ENCODE measurements around the gene RBMS3.

DNA sequence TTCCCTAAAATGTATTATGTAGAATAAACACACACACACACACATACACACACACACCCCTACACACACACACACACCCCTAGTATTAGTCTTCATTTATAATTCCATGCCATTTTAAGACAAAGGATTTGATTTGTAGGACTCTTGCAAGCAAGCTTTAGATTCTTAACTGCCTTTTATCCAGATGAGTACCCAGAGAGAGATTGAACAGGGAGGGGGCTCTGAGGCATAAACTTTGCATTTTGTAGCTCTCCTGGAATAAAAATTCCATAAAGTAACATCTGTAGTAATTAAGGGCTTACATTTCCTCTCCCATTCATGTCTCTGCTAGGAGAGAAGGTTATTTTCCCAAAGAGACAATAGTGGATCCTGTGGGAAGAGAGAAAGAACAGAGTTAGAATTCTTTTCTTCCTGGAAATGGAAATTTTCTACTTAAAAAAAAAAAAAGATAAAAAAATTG, 479.4 kb downstream of the RBMS3 start:
- TF ChIP-seq, protein P1, sequence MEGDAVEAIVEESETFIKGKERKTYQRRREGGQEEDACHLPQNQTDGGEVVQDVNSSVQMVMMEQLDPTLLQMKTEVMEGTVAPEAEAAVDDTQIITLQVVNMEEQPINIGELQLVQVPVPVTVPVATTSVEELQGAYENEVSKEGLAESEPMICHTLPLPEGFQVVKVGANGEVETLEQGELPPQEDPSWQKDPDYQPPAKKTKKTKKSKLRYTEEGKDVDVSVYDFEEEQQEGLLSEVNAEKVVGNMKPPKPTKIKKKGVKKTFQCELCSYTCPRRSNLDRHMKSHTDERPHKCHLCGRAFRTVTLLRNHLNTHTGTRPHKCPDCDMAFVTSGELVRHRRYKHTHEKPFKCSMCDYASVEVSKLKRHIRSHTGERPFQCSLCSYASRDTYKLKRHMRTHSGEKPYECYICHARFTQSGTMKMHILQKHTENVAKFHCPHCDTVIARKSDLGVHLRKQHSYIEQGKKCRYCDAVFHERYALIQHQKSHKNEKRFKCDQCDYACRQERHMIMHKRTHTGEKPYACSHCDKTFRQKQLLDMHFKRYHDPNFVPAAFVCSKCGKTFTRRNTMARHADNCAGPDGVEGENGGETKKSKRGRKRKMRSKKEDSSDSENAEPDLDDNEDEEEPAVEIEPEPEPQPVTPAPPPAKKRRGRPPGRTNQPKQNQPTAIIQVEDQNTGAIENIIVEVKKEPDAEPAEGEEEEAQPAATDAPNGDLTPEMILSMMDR (IDR thresholded peaks at IDR 0.05), result no peak
- no peak for TF ChIP-seq EZH2 (IDR thresholded peaks at IDR 0.05)
